K562 (cell line): ENCODE results near the gene AGA. TPM values are rescaled to one million over a fixed set of nuclear protein-coding genes. Genes with fewer than 3 reads are reported as not detected.

Experiments used
- ATAC-seq: fragments of 200-7000 bp; cut with Tn5 transposase; 3 replicates; pipeline ENCODE4 v1.9.1; 2020; ENCODE audit warnings: moderate library complexity
- BruUV-seq: library from RNA; stranded (reverse); fragments of 400-500 nt; replicated peaks from 2 replicates; lab custom pipeline; 2021; lab: Mats Ljungman, UMichigan
- CTCF ChIA-PET: fragments of 300-600 bp; formaldehyde crosslinking; extraction: SDS; loops from one replicate; lab custom pipeline; 2021; ENCODE audit warnings: low intra/inter-chr PET ratio; lab: Yijun Ruan, JAX
- POLR2A ChIA-PET: fragments of 300-600, 350-650 bp; sonication (Branson Sonifier 250); formaldehyde crosslinking; extraction: SDS; loops from one replicate; lab custom pipeline; 2021; ENCODE audit warnings: antibody characterized with exemption, inconsistent platforms; lab: Yijun Ruan, JAX
- DNase-seq, 4 experiments: peaks; one replicate each; pipeline versions ENCODE4 v3.0.0 to v3.0.0-alpha.2; 2011 to 2018; ENCODE audit warnings: low spot score in 3 of 4, mixed read lengths in 3 of 4; ENCODE audit errors: extremely low read depth in 1 of 4
- FAIRE-seq: peaks from 2 replicates; lab custom pipeline; 2011; peaks lifted over from hg19 to GRCh38; lab: Jason Lieb, UNC
- H2AFZ ChIP-seq: 2 replicates; pipeline ENCODE4 v1.6.0; 2011; ENCODE audit warnings: low read depth, low read length, control low read depth, inconsistent platforms
- H3K27ac ChIP-seq: fragments of 200-600 bp; 3 replicates; pipeline ENCODE4 v1.8.0; 2011; ENCODE audit warnings: low read depth, mild to moderate bottlenecking, control low read depth, inconsistent platforms, low read length, moderate library complexity, mixed read lengths; ENCODE audit errors: extremely low read depth
- H3K27me3 ChIP-seq, 2 experiments: fragments of 300-600 bp in 1 of 2; 2 replicates in 1 of 2; 3 replicates in 1 of 2; pipeline versions ENCODE4 v1.6.0 to v1.8.0; 2011; ENCODE audit warnings: inconsistent platforms in 2 of 2, low read length in 2 of 2, mild to moderate bottlenecking in 1 of 2, mixed read lengths in 1 of 2, moderate library complexity in 1 of 2; ENCODE audit not compliant: control insufficient read depth in 2 of 2, insufficient read depth in 2 of 2
- H3K36me3 ChIP-seq: fragments of 300-600 bp; 3 replicates; pipeline ENCODE4 v1.8.0; 2011; ENCODE audit warnings: mild to moderate bottlenecking, low read length, inconsistent platforms; ENCODE audit not compliant: control insufficient read depth, insufficient read depth
- H3K4me1 ChIP-seq, 2 experiments: fragments of 200-600 bp in 1 of 2; replicated peaks in 1 of 2; 2 replicates in 1 of 2; 3 replicates in 1 of 2; pipeline versions ENCODE4 v1.5.1 to v1.8.0; 2011; ENCODE audit warnings: inconsistent platforms in 2 of 2, low read length in 2 of 2, mild to moderate bottlenecking in 1 of 2, mixed read lengths in 1 of 2, moderate library complexity in 1 of 2; ENCODE audit not compliant: control insufficient read depth in 2 of 2, insufficient read depth in 2 of 2
- H3K4me2 ChIP-seq: 2 replicates; pipeline ENCODE4 v1.6.1; 2011; ENCODE audit warnings: low read length, control low read depth, inconsistent platforms, mixed read lengths; ENCODE audit not compliant: insufficient read depth
- H3K4me3 ChIP-seq: fragments of 200-600 bp; sonication (generic), shearing (Covaris generic); 2 replicates; pipeline ENCODE4 v1.5.1; 2016; ENCODE audit warnings: control low read depth, inconsistent platforms
- H3K79me2 ChIP-seq: fragments of 200-600 bp; 3 replicates; pipeline ENCODE4 v1.8.0; 2011; ENCODE audit warnings: low read length, inconsistent platforms; ENCODE audit not compliant: control insufficient read depth, insufficient read depth
- H3K9ac ChIP-seq, 2 experiments: 2 replicates each; pipeline versions ENCODE4 v1.6.0 to v1.6.1; 2011; ENCODE audit warnings: low read depth in 2 of 2, low read length in 2 of 2, control low read depth in 1 of 2, inconsistent platforms in 1 of 2, mild to moderate bottlenecking in 1 of 2, mixed read lengths in 1 of 2; ENCODE audit not compliant: insufficient read depth in 1 of 2
- H3K9me1 ChIP-seq: one replicate; pipeline ENCODE4 v1.6.0; 2011; ENCODE audit warnings: inconsistent platforms, mild to moderate bottlenecking, low read length, moderate library complexity; ENCODE audit not compliant: control insufficient read depth, insufficient read depth
- H3K9me3 ChIP-seq: replicated peaks from 2 replicates; pipeline ENCODE4 v1.5.1; 2011; ENCODE audit warnings: low read depth, low read length, inconsistent platforms; ENCODE audit not compliant: control insufficient read depth, insufficient read depth
- H4K20me1 ChIP-seq: replicated peaks from 2 replicates; pipeline ENCODE4 v1.6.1; 2011; ENCODE audit warnings: low read length, inconsistent platforms, mixed read lengths; ENCODE audit not compliant: control insufficient read depth, insufficient read depth
- ARID3A ChIP-seq: IDR thresholded peaks from 2 replicates; pipeline ENCODE4 v1.6.1; 2012; ENCODE audit warnings: low read depth, low read length, improper control_type of control experiment, borderline replicate concordance
- CCNT2 ChIP-seq: IDR thresholded peaks from 2 replicates; pipeline ENCODE4 v1.6.1; 2011; ENCODE audit warnings: borderline replicate concordance, low read depth, mild to moderate bottlenecking, moderate library complexity, mixed read lengths, low read length; ENCODE audit not compliant: insufficient read length; ENCODE audit errors: extremely low read depth
- CREB1 ChIP-seq, 2 experiments: sonication (generic) in 1 of 2; formaldehyde crosslinking in 1 of 2; IDR thresholded peaks; 2 replicates each; pipeline versions ENCODE4 v1.6.1 to v1.8.0; 2012 to 2022; ENCODE audit warnings: inconsistent platforms in 1 of 2, mild to moderate bottlenecking in 1 of 2, missing genetic modification reagents in 1 of 2, moderate library complexity in 1 of 2
- E2F5 ChIP-seq: sonication (generic); formaldehyde crosslinking; IDR thresholded peaks from 2 replicates; pipeline ENCODE4 v1.8.0; 2022; ENCODE audit warnings: mild to moderate bottlenecking, missing genetic modification reagents
- LARP7 ChIP-seq: fragments of 450-650 bp; IDR thresholded peaks from 2 replicates; pipeline ENCODE4 v1.6.1; 2016
- RREB1 ChIP-seq: fragments of 250-450 bp; sonication (Bioruptor Pico); IDR thresholded peaks from 2 replicates; pipeline ENCODE4 v1.4.0; 2020
- U2AF1 ChIP-seq: fragments of 200-400 bp; formaldehyde crosslinking; optimal IDR thresholded peaks from 2 replicates; pipeline ENCODE3; 2017; ENCODE audit warnings: mild to moderate bottlenecking, low read depth, low read length, moderate library complexity
- ZNF655 ChIP-seq: fragments of 250-450 bp; sonication (Bioruptor Pico); IDR thresholded peaks from 2 replicates; pipeline ENCODE4 v1.5.0; 2021
- WGBS: fragments of 100-300 bp; shearing (Covaris generic); methylation state at CpG from one replicate; pipeline ENCODE4 v1.1.6; 2016; ENCODE audit warnings: low coverage, mixed read lengths; ENCODE audit not compliant: insufficient coverage; ENCODE audit errors: missing lambda C conversion rate; 5-methylcytosine and 5-hydroxymethylcytosine counted together
- in situ Hi-C: fragments of 300-500 bp; cut with MboI; formaldehyde crosslinking; loops from 4 replicates; pipeline ENCODE4 v1.15.0; 2018; ENCODE audit warnings: inconsistent platforms, mixed read lengths
- intact Hi-C: fragments of 100-400 bp; cut with micrococcal nuclease; formaldehyde crosslinking; loops from 2 replicates; pipeline ENCODE4 v1.14.2; 2022
- polyA plus RNA-seq, 8 experiments: library from polyadenylated mRNA; depleted of rRNA in 4 of 8; stranded (reverse) in 5 of 8; unstranded in 3 of 8; fragments of >200 nt; fragmentation: Nextera tagmentation in 2 of 8; fragmentation: Illumina TruSeq in 1 of 8; extraction: Ambion mirVana in 2 of 8; extraction: Trizol in 1 of 8; gene quantifications; 2 replicates each; pipeline versions ENCODE4 v1.2.1 to v1.2.3, GENCODE V29; 2011 to 2014; ENCODE audit warnings: inconsistent platforms in 1 of 8, missing spikeins in 1 of 8
- total RNA-seq, 7 experiments: library from RNA; depleted of rRNA in 6 of 7; stranded (reverse); fragments of >200 nt in 6 of 7; fragmentation: Illumina TruSeq in 2 of 7; extraction: Trizol in 2 of 7; gene quantifications; 2 replicates each; pipeline versions ENCODE4 v1.2.1 to v1.2.3, GENCODE V29; 2011 to 2021; ENCODE audit warnings: low replicate concordance in 1 of 7

The AGA gene
- total and polyA plus RNA-seq, 9 of the 15 experiments (the other 6 are each of a cell fraction or from before 2014, with no cell fraction given) = 8.5 to 25.0 (median 12.6) TPM

- in situ Hi-C loops = no loop called here
- CTCF ChIA-PET = no interaction called here
- no peak for ATAC-seq
Observed at GRCh38 chr4:177464026-177464425, 21.8 kb upstream of the AGA start.

More at GRCh38 chr4:177464026-177464425, 21.8 kb upstream of the AGA start:
- DNase-seq (no peak), FAIRE-seq (no peak)
- TF ChIP-seq RREB1 (CRISPR knock-in tag) (no peak), ARID3A (no peak), CCNT2 (no peak), CREB1 (IDR thresholded peaks at IDR 0.05) (no peak), CREB1 (CRISPR knock-in tag; IDR thresholded peaks at IDR 0.05) (no peak), E2F5 (CRISPR knock-in tag) (no peak), ZNF655 (no peak), LARP7 (no peak), U2AF1 (no peak)
- H3K36me3 ChIP-seq = no peaks in the 10 kb centered on the region
- H3K4me2 ChIP-seq = no peak overlapping the region
- H3K4me1 ChIP-seq = no peaks in the 10 kb centered on the region
- intact Hi-C loops = no loop called here
- BruUV-seq = no TSS peak
- H3K9me1 ChIP-seq = no peaks in the 10 kb centered on the region
- no peak overlapping the region for H3K9ac ChIP-seq
- no peaks in the 10 kb centered on the region; a peak in 1 of 5 replicates for H3K27me3 ChIP-seq
- 14% methylated on average over 4 of the region's 4 CpGs for WGBS
- H3K9me3 ChIP-seq = no peaks in the 10 kb centered on the region
- H3K27ac ChIP-seq = no peak overlapping the region
- H3K4me3 ChIP-seq = no peak overlapping the region
- no peaks in the 10 kb centered on the region for H4K20me1 ChIP-seq
- POLR2A ChIA-PET = interaction anchor here (1.0 to 1.2 kb wide), 2 partner anchors 13 to 22 kb away, joined by 3 to 9 read pairs; partner anchors contain the start of gene AGA
- no peaks in the 10 kb centered on the region for H3K79me2 ChIP-seq
- no peak overlapping the region for H2AFZ ChIP-seq
